GM23248 (cell line): ENCODE measurements around the gene AOPEP.

Experiments
- EZH2 ChIP-seq: fragments of 200-600 bp; sonication (generic); IDR thresholded peaks from 2 replicates; pipeline ENCODE4 v1.6.1; 2018; ENCODE audit warnings: antibody characterized with exemption, mild to moderate bottlenecking; ENCODE audit not compliant: insufficient read depth, poor library complexity, severe bottlenecking
- EZH2phosphoT487 ChIP-seq: fragments of 200-600 bp; sonication (generic); IDR thresholded peaks from 2 replicates; pipeline ENCODE4 v1.6.1; 2018; ENCODE audit warnings: antibody characterized with exemption, moderate library complexity, mild to moderate bottlenecking, low read depth; ENCODE audit not compliant: insufficient read depth

GRCh38 chr9:94714494-94714893 is 12.0 kb upstream of the AOPEP start:
- TF ChIP-seq EZH2phosphoT487 (no peak), EZH2 (no peak)
